OCI-LY3 (cell line): ENCODE results near the gene CCN6.

Source experiments
- EZH2phosphoT487 ChIP-seq: fragments of 200-600 bp; shearing (Covaris generic); IDR thresholded peaks from 2 replicates; pipeline ENCODE4 v1.6.1; 2018; ENCODE audit warnings: antibody characterized with exemption, mixed run types, low read depth
- TF ChIP-seq, protein P1 (sequence below): fragments of 200-600, 300-600 bp; sonication (generic); IDR thresholded peaks from 2 replicates; pipeline ENCODE4 v1.5.1; 2014; ENCODE audit warnings: antibody characterized with exemption, low read length, low read depth

DNA sequence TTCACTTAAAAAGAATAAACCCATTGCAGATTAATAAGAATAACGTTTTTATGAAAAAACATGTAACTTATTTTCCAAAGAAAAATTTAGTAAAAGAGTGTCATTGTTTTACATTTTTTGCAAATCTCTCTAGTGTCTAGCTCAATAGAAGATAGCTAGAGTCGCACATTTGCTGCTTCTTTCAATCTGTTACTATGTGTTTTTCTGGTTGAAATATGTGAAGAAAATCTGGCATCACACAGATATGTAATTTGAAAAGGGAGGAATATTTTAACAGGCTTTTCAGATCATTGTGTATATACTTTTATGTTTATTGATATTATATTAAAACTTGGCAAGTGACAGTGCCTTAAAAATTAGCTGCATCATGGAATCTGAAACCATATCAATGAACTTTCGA lies 9.1 kb downstream of the CCN6 start:
- TF ChIP-seq, protein P1, sequence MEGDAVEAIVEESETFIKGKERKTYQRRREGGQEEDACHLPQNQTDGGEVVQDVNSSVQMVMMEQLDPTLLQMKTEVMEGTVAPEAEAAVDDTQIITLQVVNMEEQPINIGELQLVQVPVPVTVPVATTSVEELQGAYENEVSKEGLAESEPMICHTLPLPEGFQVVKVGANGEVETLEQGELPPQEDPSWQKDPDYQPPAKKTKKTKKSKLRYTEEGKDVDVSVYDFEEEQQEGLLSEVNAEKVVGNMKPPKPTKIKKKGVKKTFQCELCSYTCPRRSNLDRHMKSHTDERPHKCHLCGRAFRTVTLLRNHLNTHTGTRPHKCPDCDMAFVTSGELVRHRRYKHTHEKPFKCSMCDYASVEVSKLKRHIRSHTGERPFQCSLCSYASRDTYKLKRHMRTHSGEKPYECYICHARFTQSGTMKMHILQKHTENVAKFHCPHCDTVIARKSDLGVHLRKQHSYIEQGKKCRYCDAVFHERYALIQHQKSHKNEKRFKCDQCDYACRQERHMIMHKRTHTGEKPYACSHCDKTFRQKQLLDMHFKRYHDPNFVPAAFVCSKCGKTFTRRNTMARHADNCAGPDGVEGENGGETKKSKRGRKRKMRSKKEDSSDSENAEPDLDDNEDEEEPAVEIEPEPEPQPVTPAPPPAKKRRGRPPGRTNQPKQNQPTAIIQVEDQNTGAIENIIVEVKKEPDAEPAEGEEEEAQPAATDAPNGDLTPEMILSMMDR, result no peak
- TF ChIP-seq EZH2phosphoT487, result no peak
